D721Med (cell line): ENCODE results near the gene SLC6A7.

Experiments
- DNase-seq: peaks from one replicate; pipeline ENCODE4 v3.0.0; 2011; ENCODE audit warnings: low spot score; ENCODE audit not compliant: insufficient read length
- FAIRE-seq: peaks from 2 replicates; lab custom pipeline; 2011; peaks lifted over from hg19 to GRCh38; lab: Jason Lieb, UNC
- TF ChIP-seq, protein P1 (sequence below): IDR thresholded peaks from 2 replicates; pipeline ENCODE4 v1.5.1; 2012; ENCODE audit warnings: mild to moderate bottlenecking, control low read depth; ENCODE audit not compliant: insufficient read depth; ENCODE audit errors: missing control alignments

Gene SLC6A7

DNA sequence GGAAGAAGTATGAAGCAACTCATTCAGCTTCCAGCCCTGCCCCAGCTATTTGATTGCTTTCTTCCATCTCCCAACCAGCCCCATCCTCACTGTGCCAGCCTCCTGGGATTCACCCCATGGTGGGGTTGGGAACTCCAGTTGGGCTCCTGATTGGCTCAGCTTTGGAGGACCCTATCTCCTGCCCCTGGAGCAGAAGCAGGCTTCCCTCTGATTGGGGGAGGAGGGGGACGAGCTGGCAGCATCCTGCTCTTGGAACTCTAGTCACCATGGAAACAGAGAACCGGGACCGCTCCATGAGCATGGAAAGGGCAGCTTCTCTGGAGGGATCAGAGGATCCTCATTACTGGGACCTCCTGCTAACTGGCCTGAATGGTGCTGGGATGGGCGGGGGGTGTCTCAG is 2.6 kb downstream of the SLC6A7 start:
- TF ChIP-seq, protein P1, sequence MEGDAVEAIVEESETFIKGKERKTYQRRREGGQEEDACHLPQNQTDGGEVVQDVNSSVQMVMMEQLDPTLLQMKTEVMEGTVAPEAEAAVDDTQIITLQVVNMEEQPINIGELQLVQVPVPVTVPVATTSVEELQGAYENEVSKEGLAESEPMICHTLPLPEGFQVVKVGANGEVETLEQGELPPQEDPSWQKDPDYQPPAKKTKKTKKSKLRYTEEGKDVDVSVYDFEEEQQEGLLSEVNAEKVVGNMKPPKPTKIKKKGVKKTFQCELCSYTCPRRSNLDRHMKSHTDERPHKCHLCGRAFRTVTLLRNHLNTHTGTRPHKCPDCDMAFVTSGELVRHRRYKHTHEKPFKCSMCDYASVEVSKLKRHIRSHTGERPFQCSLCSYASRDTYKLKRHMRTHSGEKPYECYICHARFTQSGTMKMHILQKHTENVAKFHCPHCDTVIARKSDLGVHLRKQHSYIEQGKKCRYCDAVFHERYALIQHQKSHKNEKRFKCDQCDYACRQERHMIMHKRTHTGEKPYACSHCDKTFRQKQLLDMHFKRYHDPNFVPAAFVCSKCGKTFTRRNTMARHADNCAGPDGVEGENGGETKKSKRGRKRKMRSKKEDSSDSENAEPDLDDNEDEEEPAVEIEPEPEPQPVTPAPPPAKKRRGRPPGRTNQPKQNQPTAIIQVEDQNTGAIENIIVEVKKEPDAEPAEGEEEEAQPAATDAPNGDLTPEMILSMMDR = no peak
- FAIRE-seq (no peak), DNase-seq (no peak)

DNA sequence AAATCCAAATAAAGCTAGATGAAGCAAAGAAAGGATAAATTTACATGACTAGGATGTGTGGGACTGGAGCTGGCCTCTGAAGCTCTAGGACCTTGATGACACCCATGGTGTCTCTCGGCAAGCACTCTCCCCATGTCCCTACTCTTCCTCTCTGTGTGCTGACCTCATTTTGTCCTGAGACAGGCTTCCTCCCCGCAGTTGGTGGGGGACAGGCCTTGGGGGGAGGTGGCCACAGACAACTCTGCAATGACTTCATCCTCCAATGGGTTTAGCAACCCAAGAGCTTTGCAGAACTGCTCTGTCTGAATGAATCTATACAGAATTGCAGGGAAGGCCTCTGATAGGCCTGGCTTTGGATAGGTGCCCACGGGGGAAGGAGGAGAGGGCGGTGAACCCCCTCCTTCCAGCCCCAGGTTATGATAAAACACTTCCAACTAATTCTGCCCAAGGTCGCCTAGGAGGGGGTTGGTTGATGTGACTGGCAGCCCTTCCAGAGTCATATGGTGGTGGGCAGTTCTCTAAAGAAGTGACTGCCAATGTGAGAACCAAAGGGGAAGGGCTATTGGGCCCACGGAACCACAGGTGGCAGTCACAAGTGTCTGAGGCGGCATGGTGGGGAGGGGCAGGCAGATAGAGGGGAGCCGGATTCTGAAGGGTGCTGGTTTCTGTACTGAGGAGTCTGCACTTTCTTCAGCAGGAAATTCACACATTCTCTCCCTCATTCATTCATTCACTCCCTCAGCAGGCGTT is 6.0 kb downstream of the SLC6A7 start:
- FAIRE-seq (no peak), DNase-seq (no peak)
- TF ChIP-seq, protein P1 = no peak

DNA sequence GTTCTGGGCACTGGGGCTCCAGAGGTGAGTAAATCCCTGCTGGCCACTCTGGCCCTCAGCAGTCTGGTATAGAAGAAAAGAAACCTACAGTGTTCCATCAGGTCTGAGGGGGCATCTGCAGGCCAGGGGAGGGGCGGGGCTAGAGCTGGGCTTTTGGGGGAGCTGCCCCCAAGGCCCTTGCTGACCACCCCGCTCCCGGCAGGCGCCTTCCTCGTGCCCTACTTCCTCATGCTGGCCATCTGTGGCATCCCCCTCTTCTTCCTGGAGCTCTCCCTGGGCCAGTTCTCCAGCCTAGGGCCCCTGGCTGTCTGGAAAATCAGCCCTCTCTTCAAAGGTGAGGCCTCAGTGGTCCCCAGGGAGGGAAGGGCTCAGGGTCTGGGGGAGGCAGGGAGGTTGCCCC is 6.7 kb downstream of the SLC6A7 start:
- DNase-seq (no peak), FAIRE-seq (no peak)
- TF ChIP-seq, protein P1 = no peak

DNA sequence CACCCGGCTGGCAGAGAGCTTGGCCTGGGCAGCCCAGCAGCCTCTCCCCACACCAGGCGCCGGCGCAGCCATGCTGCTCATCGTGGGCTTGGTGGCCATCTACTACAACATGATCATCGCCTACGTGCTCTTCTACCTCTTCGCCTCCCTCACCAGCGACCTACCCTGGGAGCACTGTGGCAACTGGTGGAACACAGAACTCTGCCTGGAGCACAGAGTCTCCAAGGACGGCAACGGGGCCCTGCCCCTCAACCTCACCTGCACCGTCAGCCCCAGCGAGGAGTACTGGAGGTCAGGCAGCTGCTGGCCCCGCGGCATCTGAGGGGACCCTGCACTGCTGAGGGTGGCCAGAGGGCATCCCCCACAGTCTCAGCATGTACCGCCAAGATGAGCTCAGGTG is 7.1 kb downstream of the SLC6A7 start:
- DNase-seq (no peak), FAIRE-seq (no peak)
- TF ChIP-seq, protein P1 = no peak

DNA sequence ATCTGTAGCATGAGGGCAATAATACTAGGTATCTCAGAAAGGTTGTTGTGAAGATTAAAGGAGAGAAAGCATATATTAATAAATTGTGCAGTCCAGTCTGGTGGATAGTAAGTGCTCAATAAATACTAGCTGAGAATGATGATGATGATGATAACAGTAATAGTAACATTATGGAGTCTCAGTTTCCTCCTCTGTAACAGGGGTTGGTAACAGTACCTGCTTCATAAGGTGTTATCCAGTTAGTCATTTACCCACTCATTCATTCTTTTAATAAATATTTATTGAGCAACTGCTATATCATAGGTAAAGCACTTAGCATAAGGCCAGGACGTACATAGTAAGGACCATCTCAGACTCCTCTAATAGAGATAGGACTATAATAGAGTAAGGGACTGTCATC is 7.6 kb downstream of the SLC6A7 start:
- DNase-seq (no peak), FAIRE-seq (no peak)
- TF ChIP-seq, protein P1 = no peak

DNA sequence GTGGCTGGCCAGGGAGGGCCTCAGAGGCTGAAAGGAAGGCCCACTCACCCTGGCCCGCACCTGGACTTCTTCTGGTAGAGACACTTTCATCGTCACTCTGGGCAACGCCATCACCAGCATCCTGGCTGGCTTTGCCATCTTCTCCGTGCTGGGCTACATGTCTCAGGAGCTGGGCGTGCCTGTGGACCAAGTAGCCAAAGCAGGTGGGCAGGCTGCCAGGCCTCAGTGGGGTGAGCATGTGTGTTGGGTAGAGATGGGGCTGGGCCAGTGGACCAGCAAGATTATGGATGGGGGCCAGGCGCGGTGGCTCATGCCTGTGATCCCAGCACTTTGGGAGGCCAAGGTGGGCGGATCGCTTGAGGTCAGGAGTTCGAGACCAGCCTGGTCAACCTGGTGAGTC is 12.6 kb downstream of the SLC6A7 start:
- TF ChIP-seq, protein P1 = no peak
- FAIRE-seq (no peak), DNase-seq (no peak)

DNA sequence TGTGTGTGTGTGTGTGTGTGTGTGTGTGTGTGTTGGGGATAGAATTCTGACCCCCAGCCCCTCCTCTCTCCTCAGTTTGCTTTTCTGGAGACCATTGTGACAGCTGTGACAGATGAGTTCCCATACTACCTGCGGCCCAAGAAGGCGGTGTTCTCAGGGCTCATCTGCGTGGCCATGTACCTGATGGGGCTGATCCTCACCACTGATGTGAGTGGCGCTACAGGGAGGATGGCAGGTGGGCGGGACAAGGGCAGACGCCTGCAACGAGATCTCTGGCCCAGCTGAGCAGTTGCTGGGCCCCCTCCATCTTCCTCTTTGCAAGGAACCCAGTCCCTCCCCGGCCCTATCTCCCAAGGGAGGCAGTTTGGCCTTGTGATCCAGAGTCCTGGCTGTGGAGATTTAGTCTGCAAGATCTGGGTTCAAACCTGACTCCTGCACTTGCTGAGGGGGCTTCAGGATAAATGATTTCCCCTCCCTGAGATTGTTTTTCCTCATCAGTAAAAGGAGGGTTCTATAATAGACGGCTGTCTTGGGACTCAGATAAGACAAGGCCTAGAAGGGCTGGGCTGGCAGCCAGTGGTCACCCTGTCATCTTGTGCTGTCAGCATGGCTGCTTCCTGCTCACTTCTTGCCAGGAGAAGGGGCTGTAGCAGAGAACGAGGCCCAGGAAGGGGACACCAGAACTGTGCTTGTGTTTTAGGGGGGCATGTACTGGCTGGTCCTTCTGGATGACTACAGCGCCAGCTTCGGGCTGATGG is 14.1 kb downstream of the SLC6A7 start:
- TF ChIP-seq, protein P1 = no peak
- FAIRE-seq = no peak

More for the DNA sequence above, 14.1 kb downstream of the SLC6A7 start:
- no peak for DNase-seq
